ENCODE results near the gene GPR151. TPM values are rescaled to one million over a fixed set of nuclear protein-coding genes. Genes with fewer than 3 reads are reported as not detected.

The GPR151 gene
- total and polyA plus RNA-seq, 4 donors, result not detected

DNA sequence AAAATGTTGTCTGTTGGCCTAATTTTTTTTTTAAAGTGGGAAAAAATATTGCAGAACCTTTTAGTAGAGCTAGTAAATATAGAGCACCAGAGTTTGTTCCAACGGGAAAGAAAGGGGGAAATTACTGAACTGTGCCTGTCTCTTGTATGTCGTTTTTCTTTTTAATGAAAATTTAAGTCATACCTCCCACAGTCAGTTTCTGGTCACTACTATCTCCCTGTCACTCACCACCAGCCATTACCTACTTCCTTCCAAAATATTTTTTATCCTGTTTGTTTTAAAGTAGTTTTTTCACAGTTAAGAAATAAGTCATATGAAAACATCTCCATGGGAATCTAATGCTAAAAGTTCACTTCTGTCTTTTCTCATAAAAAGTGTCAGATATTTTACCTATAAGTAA, 21.3 kb downstream of the GPR151 start (continued):
- TF ChIP-seq, protein P1, sequence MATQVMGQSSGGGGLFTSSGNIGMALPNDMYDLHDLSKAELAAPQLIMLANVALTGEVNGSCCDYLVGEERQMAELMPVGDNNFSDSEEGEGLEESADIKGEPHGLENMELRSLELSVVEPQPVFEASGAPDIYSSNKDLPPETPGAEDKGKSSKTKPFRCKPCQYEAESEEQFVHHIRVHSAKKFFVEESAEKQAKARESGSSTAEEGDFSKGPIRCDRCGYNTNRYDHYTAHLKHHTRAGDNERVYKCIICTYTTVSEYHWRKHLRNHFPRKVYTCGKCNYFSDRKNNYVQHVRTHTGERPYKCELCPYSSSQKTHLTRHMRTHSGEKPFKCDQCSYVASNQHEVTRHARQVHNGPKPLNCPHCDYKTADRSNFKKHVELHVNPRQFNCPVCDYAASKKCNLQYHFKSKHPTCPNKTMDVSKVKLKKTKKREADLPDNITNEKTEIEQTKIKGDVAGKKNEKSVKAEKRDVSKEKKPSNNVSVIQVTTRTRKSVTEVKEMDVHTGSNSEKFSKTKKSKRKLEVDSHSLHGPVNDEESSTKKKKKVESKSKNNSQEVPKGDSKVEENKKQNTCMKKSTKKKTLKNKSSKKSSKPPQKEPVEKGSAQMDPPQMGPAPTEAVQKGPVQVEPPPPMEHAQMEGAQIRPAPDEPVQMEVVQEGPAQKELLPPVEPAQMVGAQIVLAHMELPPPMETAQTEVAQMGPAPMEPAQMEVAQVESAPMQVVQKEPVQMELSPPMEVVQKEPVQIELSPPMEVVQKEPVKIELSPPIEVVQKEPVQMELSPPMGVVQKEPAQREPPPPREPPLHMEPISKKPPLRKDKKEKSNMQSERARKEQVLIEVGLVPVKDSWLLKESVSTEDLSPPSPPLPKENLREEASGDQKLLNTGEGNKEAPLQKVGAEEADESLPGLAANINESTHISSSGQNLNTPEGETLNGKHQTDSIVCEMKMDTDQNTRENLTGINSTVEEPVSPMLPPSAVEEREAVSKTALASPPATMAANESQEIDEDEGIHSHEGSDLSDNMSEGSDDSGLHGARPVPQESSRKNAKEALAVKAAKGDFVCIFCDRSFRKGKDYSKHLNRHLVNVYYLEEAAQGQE (IDR thresholded peaks at IDR 0.05), result no peak
- no peak for TF ChIP-seq RXRA (IDR thresholded peaks at IDR 0.05)

DNA sequence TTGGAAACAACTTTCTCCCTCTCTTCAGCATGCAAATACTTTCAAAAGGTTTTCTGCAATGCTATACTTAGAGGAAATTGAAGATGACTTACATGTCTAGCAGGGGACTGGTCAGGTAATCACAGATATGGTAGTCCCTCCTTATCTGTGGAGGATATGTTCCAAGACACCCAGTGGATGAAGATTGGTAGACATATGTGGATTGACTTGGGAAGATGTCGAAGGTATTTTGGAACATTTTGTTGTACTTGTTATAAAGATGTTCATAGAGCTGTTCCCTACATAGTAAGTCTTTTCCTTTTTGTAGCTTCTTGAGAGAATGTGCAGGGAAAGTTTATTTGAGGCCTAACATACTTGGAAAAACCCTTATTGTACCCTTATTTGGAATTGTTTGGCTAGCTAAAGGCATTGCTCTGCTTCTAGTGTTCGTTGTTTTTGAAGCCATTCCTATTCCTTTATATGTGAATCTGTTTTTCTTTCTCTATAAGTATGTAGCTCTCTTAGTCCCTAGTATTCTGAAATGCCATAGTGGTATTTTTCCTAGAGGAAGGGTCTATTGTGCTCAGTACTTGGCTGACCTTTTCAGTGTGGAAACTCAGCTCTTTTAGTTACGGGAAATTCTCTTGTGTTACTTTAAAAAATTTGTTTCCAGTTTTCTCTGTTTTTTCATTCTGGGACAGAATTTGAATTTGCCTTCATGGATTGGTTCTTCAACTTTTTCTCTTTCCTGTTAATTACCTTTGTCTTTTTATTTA, 25.7 kb downstream of the GPR151 start:
- Histone ChIP-seq H3K27ac (ENCODE audit: low read depth in 1 of 2, low read length in 2 of 2) (no peak overlapping the region), H3K4me3 (ENCODE audit: low read depth in 1 of 3, low read length in 3 of 3) (no peak overlapping the region), H3K4me1 (ENCODE audit: control insufficient read depth in 4 of 4, insufficient read depth in 4 of 4, low read length in 3 of 4) (no peaks in the 10 kb centered on the region), H3K9ac (ENCODE audit: low read depth in 1 of 2, low read length in 2 of 2) (no peak overlapping the region), H3K9me3 (ENCODE audit: control insufficient read depth in 4 of 4, low read length in 3 of 4) (no peaks in the 10 kb centered on the region), H3K27me3 (ENCODE audit: control insufficient read depth in 4 of 4, insufficient read depth in 4 of 4, low read length in 3 of 4) (no peaks in the 10 kb centered on the region), H3K36me3 (ENCODE audit: control insufficient read depth in 4 of 4, insufficient read depth in 3 of 4, low read depth in 1 of 4, low read length in 3 of 4) (peaks cover 0 to 10% (median 3%) of the 10 kb centered on the region in 4 donors)
- 94% methylated on average over 3 of the region's 3 CpGs for WGBS
- no peak for DNase-seq (ENCODE audit: low spot score)
- TF ChIP-seq, protein P2, sequence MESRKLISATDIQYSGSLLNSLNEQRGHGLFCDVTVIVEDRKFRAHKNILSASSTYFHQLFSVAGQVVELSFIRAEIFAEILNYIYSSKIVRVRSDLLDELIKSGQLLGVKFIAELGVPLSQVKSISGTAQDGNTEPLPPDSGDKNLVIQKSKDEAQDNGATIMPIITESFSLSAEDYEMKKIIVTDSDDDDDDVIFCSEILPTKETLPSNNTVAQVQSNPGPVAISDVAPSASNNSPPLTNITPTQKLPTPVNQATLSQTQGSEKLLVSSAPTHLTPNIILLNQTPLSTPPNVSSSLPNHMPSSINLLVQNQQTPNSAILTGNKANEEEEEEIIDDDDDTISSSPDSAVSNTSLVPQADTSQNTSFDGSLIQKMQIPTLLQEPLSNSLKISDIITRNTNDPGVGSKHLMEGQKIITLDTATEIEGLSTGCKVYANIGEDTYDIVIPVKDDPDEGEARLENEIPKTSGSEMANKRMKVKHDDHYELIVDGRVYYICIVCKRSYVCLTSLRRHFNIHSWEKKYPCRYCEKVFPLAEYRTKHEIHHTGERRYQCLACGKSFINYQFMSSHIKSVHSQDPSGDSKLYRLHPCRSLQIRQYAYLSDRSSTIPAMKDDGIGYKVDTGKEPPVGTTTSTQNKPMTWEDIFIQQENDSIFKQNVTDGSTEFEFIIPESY (IDR thresholded peaks at IDR 0.05), result no peak
- TF ChIP-seq SP1 (IDR thresholded peaks at IDR 0.05), result no peak
- TF ChIP-seq, protein P1 (IDR thresholded peaks at IDR 0.05), result no peak
- no peak for TF ChIP-seq NR2F2 (IDR thresholded peaks at IDR 0.05)
- TF ChIP-seq, protein P3, sequence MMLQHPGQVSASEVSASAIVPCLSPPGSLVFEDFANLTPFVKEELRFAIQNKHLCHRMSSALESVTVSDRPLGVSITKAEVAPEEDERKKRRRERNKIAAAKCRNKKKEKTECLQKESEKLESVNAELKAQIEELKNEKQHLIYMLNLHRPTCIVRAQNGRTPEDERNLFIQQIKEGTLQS (IDR thresholded peaks at IDR 0.05), result no peak
- TF ChIP-seq, protein P4, sequence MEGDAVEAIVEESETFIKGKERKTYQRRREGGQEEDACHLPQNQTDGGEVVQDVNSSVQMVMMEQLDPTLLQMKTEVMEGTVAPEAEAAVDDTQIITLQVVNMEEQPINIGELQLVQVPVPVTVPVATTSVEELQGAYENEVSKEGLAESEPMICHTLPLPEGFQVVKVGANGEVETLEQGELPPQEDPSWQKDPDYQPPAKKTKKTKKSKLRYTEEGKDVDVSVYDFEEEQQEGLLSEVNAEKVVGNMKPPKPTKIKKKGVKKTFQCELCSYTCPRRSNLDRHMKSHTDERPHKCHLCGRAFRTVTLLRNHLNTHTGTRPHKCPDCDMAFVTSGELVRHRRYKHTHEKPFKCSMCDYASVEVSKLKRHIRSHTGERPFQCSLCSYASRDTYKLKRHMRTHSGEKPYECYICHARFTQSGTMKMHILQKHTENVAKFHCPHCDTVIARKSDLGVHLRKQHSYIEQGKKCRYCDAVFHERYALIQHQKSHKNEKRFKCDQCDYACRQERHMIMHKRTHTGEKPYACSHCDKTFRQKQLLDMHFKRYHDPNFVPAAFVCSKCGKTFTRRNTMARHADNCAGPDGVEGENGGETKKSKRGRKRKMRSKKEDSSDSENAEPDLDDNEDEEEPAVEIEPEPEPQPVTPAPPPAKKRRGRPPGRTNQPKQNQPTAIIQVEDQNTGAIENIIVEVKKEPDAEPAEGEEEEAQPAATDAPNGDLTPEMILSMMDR (IDR thresholded peaks at IDR 0.05; ENCODE audit: low read depth, low read length, missing input control), result no peak
- TF ChIP-seq FOXA2 (IDR thresholded peaks at IDR 0.05), result no peak
- no peak for TF ChIP-seq RXRA (IDR thresholded peaks at IDR 0.05)
- no peak for TF ChIP-seq RAD21 (IDR thresholded peaks at IDR 0.05)
- TF ChIP-seq, protein P5, sequence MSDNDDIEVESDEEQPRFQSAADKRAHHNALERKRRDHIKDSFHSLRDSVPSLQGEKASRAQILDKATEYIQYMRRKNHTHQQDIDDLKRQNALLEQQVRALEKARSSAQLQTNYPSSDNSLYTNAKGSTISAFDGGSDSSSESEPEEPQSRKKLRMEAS (IDR thresholded peaks at IDR 0.05), result no peak
- no peak for TF ChIP-seq FOXA1 (IDR thresholded peaks at IDR 0.05)
- no peak for TF ChIP-seq EGR1 (IDR thresholded peaks at IDR 0.05; ENCODE audit: low read depth in 2 of 2)
- TF ChIP-seq JUND (IDR thresholded peaks at IDR 0.05), result no peak
- TF ChIP-seq GABPA (IDR thresholded peaks at IDR 0.05 in 1 of 2, conservative IDR thresholded peaks at IDR 0.05 in 1 of 2), result no peak
- TF ChIP-seq YY1 (IDR thresholded peaks at IDR 0.05), result no peak
- TF ChIP-seq TAF1 (conservative IDR thresholded peaks at IDR 0.05), result no peak
- TF ChIP-seq HNF4A (conservative IDR thresholded peaks at IDR 0.05), result no peak
- TF ChIP-seq HNF4G (IDR thresholded peaks at IDR 0.05), result no peak

Measured in liver (tissue), 9 donors.